ENCODE data around the gene ANGPT4.

Gene ANGPT4, protein sequence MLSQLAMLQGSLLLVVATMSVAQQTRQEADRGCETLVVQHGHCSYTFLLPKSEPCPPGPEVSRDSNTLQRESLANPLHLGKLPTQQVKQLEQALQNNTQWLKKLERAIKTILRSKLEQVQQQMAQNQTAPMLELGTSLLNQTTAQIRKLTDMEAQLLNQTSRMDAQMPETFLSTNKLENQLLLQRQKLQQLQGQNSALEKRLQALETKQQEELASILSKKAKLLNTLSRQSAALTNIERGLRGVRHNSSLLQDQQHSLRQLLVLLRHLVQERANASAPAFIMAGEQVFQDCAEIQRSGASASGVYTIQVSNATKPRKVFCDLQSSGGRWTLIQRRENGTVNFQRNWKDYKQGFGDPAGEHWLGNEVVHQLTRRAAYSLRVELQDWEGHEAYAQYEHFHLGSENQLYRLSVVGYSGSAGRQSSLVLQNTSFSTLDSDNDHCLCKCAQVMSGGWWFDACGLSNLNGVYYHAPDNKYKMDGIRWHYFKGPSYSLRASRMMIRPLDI

DNA sequence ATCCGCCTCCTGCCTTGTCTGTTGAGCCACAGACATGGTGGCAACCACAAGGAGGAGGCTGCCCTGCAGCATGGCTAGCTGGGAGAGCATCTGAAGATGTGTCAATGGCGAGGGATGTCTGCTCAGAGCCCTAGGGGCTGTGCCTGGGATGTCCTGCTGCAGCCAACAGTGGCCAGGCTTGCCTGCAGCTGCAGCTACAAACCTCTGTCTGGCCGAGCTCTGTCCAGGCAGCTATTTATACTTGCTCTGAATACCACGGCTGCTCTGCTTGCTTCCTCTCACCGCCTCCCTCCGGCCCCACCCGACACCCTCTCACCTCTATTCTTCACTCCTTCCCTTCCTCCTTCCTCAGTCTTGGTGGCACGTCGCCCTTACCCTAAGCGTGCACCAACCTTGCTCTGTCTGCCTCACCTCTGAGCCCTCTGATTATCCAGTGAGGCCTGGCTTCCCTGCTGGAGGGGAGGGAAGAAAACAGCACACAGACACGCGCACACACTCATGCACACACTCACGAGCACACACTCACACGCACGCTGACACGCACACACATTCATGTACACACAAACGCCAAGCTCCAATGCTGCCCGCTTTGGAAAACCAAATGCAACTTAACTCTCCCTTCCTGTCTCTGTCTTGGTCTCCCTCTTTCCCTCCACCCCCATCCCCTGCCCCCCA, at the start of gene ANGPT4:
Gene ANGPT4, minus strand, starts transcription at position 210 of the 675 bp plus-strand sequence. Its CDS starts 120 bp downstream, at position 90.
- DNase-seq (ENCODE audit: low spot score), result no peak

DNA sequence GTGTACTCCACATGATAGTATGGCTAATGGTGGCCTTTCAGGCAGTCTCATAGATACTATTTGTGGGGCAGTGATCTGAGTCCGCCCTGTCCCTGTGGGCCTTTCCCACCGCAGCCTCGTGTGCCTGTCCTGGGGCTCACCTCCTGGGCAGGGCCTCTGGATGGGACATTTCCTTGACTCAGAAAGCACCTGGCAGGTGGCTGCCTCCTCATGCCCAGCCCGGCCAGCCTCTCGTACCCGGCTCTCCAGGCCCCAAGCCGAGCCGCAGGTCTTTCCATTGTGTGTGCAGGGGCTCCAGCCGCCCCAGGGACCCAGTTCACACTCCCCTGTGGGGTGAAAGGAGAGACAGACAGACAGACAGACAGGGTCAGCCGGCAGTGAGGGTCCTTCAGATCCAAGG, 47.7 kb upstream of the ANGPT4 start:
- no peak for DNase-seq (ENCODE audit: low spot score)

DNA sequence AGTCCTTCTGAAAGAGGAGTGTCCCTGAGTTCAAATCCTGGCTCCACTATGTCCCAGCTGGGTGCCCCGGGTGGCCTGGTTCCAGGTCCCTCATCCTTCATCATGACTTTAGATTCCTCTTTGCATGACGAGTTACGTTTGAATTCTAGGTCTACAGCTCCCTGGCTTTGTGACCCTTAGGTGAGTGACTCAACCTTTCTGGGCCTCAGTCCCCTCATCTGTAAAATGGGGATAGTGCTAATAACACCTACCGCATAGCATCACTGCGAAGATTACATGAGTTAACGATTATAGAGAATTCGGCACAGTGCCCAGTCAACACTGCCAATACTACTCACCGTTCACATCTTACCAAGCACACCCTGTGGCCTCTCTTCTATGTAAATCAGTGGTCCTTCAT, 46.5 kb upstream of the ANGPT4 start:
- no peak for DNase-seq (ENCODE audit: low spot score)

DNA sequence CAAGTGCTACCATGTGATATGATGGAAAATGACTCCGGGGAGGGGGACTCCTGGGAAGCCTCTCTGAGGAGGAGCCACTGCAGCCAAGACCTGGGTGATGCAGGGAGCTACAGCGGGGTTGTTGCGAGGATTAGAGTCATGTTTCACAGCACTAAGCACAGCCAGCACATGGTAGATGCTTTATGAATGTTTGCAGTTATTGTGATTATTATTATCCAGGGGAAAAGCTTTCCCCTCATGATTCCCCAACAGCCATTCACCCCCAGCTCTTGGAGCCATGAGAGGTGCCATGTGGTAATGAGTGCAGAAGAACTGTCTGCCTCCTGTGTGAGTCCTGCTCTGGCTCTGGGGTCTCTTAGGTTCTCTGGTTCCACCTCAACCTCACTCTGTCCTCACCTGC, 46.1 kb upstream of the ANGPT4 start:
- no peak for DNase-seq (ENCODE audit: low spot score)

DNA sequence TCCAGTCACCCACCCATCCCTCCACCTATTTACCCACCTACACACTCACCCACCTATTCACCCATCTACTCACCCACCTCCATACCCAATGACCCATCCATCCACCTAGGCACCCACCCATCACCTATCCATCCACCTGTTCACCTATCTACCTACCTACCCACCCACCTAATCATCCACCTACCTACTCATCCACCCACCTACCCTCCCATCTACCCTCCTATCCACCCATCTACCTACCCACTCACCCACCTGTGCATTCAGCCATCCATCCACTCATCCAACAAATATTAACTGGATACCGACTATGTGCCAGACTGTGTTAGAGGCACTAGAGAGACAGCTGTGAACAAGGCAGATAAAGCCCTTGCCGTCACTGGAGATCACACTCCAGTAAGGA, 45.6 kb upstream of the ANGPT4 start:
- no peak for DNase-seq (ENCODE audit: low spot score)

DNA sequence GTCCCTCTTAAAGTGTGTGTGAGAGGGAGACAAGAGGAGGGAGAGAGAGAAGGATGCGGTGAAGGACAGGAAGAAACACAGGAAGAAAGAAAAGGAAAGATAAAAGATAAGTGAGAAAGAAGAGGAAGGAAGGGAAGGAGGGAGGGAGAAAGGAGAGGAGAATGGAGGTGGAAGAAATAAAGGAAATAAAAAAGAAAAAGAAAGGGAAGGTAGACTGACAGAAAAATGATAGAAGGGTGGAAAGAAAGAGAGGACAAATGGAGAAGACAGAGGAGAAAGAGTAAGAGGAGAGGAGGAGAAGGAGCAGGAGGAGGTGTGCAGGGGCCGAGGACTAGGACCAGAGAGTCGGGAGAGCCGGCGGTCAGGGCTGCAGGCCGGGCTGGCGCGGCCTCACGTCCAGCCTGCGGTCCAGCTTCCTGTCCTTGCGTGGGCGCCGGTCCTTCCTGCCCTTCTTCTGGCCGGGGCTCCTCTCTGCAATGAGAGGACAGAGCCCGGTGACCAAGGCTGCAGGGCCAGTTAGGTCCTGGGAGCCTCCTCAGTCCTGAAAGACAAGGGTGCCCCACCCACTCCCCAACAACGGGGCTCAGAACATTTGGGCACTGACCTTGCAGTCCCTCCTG, 44.0 kb upstream of the ANGPT4 start:
- DNase-seq (ENCODE audit: low spot score), result no peak

DNA sequence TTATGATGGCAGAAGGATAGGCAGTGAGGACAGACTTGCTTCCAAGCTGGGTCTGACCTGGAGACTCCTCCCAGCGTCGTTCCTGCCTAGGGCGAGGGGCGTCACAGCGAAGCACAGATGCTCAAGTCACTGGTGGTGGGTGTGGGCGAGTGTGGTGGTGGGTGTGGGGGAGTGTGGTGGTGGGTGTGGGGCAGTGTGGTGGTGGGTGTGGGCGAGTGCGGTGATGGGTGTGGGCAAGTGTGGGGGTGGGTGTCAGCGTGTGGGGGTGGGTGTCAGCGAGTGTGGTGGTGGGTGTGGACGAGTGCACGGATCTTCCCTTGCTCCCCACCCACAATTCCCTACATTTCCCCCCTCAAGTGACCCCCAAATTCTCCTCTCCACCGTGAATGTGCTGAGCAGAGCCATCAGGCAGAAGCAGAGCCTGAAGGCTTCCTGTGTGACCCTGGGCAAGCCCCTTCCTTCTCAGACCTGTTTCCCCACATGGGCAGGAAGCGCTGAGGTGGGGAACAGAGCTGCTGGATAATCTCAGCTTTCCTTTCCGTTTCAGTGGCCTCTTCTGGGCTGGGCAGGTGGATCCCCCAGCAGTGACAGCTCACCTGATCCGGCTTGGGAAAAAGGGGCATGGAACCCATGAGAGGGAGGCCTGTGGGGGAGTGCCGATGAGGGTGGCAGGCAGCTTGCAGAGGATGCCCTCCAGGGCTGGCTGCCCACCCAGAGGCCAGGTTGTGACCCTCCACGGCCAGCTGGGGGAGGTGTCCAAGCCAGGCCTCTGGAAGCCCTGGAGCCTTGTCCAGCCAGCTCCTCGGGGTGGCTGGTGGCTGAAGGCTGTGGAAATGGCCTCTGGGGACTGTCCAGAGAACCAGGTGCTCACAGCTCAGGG, 43.0 kb upstream of the ANGPT4 start:
- DNase-seq (ENCODE audit: low spot score), result no peak

DNA sequence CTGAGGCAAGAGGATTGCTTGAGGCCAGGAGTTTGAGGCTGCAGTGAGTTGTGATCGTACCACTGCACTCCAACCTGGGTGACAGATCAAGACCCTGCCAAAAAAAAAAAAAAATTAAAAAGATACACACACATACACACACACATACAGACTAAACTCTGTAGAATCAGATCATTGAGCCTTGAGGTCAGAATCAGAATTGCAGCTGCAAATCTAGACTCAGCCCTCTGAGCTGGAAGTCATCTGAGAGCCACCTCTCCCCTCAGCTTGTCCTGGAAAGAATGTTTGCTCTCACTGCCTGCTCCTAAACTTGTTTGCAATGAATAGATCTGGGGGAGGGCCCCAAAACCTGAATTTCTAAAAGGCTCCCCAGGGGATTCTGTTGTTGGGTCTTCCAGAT, 41.4 kb upstream of the ANGPT4 start:
- DNase-seq (ENCODE audit: low spot score), result no peak

DNA sequence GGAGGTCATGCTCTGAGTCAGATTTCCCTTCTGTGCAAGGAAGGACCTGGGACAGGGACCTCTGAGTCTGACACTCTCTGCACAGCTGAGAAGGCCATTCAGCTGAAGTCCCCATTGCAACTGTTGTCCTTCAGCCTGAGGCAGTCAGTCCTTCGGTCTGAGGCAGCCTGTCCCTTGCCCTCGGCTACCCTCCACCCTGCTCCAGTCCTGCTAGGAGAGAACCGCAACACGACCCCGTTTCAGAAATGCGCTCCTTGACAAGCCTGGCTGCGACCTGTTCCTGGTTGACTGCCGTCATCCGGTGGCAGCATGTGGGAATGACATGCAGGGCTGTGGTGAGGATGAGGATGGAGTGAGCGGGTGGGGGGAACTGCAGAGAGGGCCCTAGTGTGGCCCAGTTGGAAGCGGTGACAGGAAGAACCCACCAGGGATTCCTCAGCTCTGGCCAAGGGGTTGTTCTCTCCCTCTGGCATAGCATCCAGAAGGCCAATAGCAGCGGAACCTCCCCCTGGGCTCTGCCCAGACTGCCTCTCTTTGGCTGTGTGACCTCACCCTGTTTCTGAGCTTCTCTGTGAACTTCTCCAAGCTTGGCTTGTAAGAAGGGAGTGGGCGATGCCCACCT, 40.3 kb upstream of the ANGPT4 start:
- peak; percentile 65 for DNase-seq (ENCODE audit: low spot score)

DNA sequence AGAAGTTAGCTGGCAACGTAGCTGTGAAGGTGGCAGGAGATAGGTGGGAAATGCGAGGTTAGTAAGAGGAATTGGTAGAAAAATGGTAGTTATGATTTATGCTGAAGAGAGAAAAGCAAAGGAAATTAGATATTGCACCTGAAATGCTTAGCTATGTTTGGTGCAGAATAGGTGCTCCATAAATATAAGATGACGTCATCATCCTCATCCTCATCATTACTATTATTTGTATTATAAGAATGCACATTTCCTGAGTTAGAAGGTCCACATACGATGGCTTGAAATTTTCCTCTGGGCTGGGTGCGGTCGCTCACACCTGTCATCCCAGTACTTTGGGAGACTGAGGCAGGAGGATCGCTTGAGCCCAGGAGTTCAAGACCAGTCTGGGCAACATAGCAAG, 39.5 kb upstream of the ANGPT4 start:
- no peak for DNase-seq (ENCODE audit: low spot score)

DNA sequence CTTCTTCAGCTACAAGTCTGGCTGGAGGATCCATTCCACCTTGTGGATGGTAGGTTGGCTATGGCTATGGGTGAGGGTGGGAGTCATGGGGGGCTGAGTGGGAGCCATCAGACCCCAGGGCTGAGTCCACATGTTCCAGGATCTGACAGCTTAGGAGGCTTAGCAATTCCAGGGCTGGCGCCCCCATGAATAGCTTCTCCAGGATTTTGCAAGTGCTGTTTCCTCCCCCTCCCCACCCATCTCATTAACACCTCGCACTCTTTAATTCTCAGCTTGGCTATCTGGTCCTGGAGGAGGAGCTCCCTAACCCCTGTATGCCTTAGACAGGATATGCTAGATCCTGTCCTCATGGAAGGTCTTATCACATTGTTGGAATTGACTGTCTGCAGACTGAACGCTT, 39.0 kb upstream of the ANGPT4 start:
- DNase-seq (ENCODE audit: low spot score), result no peak

DNA sequence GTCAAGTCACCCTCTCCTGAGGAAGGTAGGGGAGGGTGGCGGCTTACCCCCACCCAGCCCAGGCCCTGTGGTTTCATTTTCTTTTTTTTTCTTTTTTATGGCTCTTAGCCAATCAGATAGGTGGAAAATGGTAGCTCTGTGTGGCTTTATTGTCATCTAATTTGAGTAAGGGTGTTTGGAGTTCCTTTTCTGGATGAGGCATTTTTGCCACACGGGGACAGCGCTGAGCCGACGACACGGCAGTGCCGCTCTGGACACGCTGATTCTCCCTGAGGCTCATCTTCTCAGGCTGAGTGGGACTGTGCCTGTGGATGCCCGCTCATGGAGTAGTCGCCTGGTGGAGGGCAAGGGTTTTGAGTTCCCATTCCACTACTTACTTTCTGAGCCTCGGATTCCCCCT, 37.6 kb upstream of the ANGPT4 start:
- no peak for DNase-seq (ENCODE audit: low spot score)

DNA sequence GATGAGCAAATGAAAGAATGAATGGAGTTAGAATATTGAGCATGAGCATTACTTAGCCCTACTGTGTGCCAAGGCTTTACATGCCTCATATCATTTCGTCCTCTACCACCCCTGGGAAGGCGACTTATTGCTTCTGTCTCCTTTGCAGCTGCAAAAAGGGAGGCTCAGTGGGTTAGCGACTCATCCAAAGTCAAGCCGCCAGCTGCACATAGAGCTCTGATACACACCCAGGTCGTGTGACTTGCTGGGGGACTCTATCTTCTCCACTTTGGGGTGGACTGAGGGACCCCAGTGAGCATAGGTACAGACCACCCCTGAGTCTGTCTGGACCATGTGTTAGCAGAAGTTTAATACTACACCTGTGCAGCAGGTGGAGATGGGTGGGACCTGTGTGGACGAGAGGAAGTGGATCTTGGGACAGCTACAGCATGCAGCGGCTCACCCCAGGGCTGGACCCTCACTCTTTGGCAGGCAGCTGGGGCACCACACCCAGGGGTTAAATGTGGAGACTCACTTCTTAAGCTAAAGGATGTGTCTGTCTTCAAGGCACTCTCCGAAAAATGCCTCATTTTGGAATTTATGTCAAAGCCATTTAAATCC, 36.2 kb upstream of the ANGPT4 start:
- DNase-seq (ENCODE audit: low spot score), result no peak

DNA sequence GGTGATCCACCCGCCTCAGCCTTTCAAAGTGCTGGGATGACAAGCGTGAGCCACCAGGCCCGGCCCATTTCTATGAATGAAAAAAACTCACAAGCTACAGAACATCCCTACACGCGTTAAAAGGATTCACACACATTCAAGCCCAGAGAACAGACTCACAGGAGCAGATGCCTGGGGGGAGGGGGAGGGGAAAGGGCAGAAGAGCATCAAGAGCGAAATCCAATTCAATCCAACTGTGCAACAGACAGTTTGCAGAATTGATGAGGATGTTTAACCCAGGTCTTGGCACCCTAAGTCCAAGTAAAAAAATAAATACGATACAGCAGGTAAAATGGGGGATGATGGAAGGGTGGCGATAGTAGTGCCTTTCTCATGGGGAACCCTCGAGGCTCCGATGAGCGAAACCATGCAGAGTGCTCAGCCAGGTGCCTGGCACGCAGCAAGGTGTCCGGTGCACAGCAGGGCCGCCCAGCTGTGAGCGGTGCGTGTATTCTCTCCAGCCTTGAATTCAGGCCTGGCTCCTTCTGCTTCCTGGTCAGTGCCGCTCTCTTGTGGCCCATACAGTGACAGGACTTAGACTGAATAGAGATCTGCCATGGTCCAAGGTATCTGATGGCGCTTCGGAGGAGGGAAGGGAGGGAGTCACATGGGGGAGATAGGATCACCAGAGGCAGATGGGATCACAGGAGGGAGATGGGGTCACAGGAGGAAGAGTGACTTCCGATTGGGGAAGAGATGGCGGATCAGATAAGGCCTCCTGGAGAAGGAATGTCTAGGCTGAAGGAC, 35.4 kb upstream of the ANGPT4 start:
- DNase-seq (ENCODE audit: low spot score), result no peak

DNA sequence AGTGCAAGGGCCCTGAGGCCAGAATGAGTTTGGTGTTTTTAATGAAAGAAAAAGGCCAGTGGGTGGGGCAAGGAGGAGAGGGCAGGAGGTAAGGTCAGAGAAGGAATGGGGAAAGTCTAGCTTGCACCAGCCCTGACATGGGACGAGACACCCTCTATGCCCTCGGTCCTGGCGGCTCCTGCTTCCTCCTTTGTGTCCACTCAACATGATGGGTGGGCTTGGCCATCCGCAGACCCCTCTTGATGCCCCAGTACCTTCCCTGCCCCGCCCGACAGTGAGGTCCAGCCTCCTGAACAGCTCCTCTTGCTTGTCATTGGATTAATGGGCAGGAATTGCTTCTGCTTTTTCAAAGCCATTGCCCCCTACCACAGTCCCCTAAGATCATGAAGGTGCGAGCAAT, 33.6 kb upstream of the ANGPT4 start:
- no peak for DNase-seq (ENCODE audit: low spot score)

DNA sequence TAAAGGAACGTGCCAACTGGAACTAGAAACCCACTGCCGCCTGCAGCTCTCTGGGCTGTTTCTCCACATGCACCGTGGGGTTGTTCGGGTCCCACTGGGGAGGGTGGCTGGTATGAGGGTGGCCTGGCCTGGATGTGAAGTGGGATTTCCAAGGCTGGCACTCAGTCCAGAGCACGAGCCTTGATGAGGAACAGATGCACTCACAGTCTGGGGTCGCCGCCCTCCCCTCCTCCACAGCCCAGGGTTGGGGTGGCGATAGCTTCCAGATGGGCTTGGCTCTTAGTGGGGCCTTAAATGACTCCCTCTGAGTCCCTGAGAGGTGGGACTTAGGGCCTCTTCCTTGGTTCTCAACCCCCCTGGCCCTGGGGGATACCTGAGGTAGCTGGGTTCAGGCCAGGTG, 30.7 kb upstream of the ANGPT4 start:
- DNase-seq (ENCODE audit: low spot score), result no peak

DNA sequence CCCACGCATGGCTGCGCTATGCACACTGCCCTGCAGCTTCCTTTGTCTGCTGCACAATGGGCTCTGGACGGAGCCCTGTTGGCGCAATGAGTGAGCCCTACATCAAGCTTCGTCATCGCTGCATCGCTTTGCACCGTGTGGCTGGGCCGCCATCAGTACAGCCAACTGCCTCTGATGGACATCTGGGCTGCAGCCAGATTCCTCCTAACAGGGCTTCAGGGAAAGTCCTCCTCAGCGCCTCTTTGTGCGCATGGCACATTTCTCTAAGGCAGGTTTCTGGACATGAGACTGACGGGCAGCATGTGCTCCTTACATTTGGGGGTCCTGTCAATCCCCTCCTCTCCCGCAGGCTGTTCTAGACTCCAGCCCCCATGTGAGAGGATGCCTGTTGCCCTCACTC, 29.7 kb upstream of the ANGPT4 start:
- DNase-seq (ENCODE audit: low spot score), result no peak

DNA sequence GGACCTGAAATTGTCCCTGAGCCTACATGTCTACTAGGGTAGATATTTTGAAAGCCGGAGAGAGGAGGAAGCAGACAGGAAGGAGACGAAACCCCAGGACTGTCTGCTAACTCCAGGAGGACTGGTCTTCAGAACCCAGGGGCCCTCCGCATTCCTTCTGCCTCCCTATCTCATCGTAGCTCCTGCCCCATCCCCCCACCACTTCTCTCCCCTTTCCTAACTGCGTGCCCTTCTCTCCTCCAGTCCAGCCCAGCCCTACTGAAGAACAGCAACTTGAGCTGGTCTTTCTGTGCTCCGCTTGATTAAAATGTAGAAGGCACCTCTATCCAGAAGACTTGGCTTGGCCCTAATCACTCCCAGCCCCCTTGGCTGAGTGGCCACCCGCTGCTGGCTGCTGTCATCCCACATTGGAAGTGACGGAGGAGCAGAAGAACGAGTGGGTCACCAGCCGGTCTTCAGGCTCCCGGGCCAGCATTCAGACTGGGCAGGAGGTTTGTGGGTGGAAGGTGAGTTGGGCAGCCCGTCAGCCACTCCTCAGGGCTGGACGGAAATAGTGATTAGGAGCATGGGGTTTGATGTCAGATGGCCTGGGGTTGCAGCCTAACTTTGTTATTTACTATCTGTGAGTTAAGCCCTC, 28.8 kb upstream of the ANGPT4 start:
- DNase-seq (ENCODE audit: low spot score), result no peak

DNA sequence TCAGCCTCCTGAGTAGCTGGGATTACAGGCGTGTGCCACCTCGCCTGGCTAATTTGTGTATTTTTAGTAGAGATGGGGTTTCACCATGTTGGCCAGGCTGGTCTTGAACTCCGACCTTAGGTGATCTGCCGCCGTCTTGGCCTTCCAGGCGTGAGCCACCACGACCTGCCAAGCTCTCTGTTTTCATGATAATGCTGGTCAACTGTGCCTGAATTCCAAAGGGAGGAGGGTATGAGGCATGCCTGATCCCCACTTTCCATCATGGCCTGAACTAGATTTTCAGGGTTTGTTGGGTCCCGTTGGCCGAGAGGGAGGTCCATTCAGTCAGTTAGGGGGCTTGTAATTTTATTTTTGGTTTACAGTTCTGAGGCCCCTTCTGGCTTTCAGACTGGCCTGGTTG, 28.0 kb upstream of the ANGPT4 start:
- no peak for DNase-seq (ENCODE audit: low spot score)

DNA sequence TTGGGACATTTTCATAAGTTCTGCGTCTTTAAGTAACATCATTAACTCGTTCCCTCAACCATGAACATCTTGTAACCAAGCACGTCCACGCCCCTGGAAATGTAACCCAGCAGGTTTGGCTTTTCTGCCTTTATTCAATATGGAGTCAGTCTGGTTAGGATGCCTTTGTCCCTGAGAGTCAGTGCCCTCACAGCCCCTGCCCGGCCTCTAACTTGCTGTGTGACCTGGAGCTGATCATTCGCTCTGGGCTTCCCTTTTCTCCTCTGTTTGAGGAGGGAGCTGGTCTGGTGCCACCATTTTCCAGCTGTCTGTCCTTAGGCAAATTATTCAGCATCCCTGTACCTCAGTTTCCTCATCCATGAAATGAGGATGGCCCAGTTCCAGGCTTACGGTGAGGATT, 26.5 kb upstream of the ANGPT4 start:
- no peak for DNase-seq (ENCODE audit: low spot score)
